ENCODE data around the gene STK32B.

DNA sequence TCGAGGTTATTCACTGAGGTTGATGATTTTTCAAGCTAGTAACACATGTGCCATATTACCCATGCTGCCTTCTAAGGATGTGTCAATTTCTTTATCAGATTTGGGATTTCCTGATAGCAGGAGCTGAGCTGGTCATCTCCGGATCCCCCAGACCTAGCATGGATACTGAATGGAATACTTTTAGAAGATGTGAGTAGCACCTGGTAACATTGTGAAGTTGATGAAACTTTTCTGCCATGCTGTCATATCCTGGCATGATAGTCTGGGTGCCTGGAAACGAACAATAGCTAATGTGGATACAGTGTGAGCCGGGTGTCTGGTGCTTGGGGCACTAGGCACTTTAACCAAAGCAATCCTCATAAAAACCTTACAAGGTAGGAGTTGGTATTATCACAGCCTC, 21.1 kb upstream of the STK32B start:
- TF ChIP-seq GATA2 (IDR thresholded peaks at IDR 0.05; ENCODE audit: low read depth, low read length) (no peak), GATA3 (IDR thresholded peaks at IDR 0.05; ENCODE audit: low read depth, low read length) (no peak)

Data from SH-SY5Y (cell line).